IMR-90 (cell line): ENCODE data around the gene FHDC1. TPM values are rescaled to one million over a fixed set of nuclear protein-coding genes. Genes with fewer than 3 reads are reported as not detected.

Source experiments
- ATAC-seq: fragments of 200-7000 bp; cut with Tn5 transposase; 2 replicates; pipeline ENCODE4 v1.9.1; 2020; ENCODE audit warnings: low read depth, mild to moderate bottlenecking, moderate library complexity
- BruUV-seq: library from RNA; stranded (reverse); fragments of 400-500 nt; replicated peaks from 2 replicates; lab custom pipeline; 2021; lab: Mats Ljungman, UMichigan
- CTCF ChIA-PET: fragments of 300-600 bp; formaldehyde crosslinking; extraction: SDS; loops from one replicate; lab custom pipeline; 2021; ENCODE audit warnings: antibody characterized with exemption; lab: Yijun Ruan, JAX
- POLR2A ChIA-PET: fragments of 300-600 bp; sonication (Branson Sonifier 250); formaldehyde crosslinking; loops from one replicate; lab custom pipeline; 2022; ENCODE audit warnings: antibody characterized with exemption; ENCODE audit not compliant: unreplicated experiment; lab: Charles Lee
- DNase-seq: peaks from one replicate; pipeline ENCODE4 v3.0.0; 2013
- H2AFZ ChIP-seq: replicated peaks from 2 replicates; pipeline ENCODE3; 2013; ENCODE audit warnings: low read length, mild to moderate bottlenecking; ENCODE audit not compliant: poor library complexity
- H2AK5ac ChIP-seq: 2 replicates; pipeline ENCODE4 v1.6.1; 2013; ENCODE audit warnings: low read depth, low read length, inconsistent platforms
- H2AK9ac ChIP-seq: replicated peaks from 2 replicates; pipeline ENCODE3; 2013; ENCODE audit warnings: mild to moderate bottlenecking, low read depth, low read length, moderate library complexity; ENCODE audit not compliant: poor library complexity
- H2BK120ac ChIP-seq: 2 replicates; pipeline ENCODE4 v1.6.1; 2013; ENCODE audit warnings: low read depth, low read length, inconsistent platforms
- H2BK15ac ChIP-seq: 3 replicates; pipeline ENCODE4 v1.6.1; 2013; ENCODE audit warnings: low read depth, low read length, inconsistent platforms
- H2BK20ac ChIP-seq: 2 replicates; pipeline ENCODE4 v1.6.1; 2013; ENCODE audit warnings: low read depth, mild to moderate bottlenecking, inconsistent platforms, low read length, moderate library complexity
- H2BK5ac ChIP-seq: 2 replicates; pipeline ENCODE4 v1.6.1; 2013; ENCODE audit warnings: mild to moderate bottlenecking, low read depth, low read length, inconsistent platforms; ENCODE audit not compliant: poor library complexity, severe bottlenecking
- H3K14ac ChIP-seq: replicated peaks from 2 replicates; pipeline ENCODE4 v1.6.1; 2013; ENCODE audit warnings: low read depth, low read length, inconsistent platforms
- H3K18ac ChIP-seq: 2 replicates; pipeline ENCODE4 v1.6.1; 2013; ENCODE audit warnings: low read depth, low read length, control low read depth
- H3K23ac ChIP-seq: 2 replicates; pipeline ENCODE4 v1.6.1; 2013; ENCODE audit warnings: low read depth, low read length, inconsistent platforms
- H3K27ac ChIP-seq: 2 replicates; pipeline ENCODE4 v1.5.1; 2013; ENCODE audit warnings: mild to moderate bottlenecking, control low read depth, low read length; ENCODE audit not compliant: insufficient read depth
- H3K27me3 ChIP-seq: 2 replicates; pipeline ENCODE4 v1.6.1; 2013; ENCODE audit warnings: low read length; ENCODE audit not compliant: control insufficient read depth, insufficient read depth
- H3K36me3 ChIP-seq: 2 replicates; pipeline ENCODE4 v1.6.1; 2013; ENCODE audit warnings: low read length, mixed read lengths; ENCODE audit not compliant: control insufficient read depth, insufficient read depth
- H3K4ac ChIP-seq: 2 replicates; pipeline ENCODE4 v1.6.1; 2013; ENCODE audit warnings: low read depth, low read length, inconsistent platforms
- H3K4me1 ChIP-seq: 2 replicates; pipeline ENCODE4 v1.6.1; 2013; ENCODE audit warnings: low read length, mixed read lengths; ENCODE audit not compliant: control insufficient read depth, insufficient read depth
- H3K4me2 ChIP-seq: 2 replicates; pipeline ENCODE4 v1.6.1; 2013; ENCODE audit warnings: low read depth, mild to moderate bottlenecking, control low read depth, low read length, moderate library complexity
- H3K4me3 ChIP-seq: 2 replicates; pipeline ENCODE4 v1.5.1; 2013; ENCODE audit warnings: low read depth, mild to moderate bottlenecking, control low read depth, low read length, moderate library complexity; ENCODE audit not compliant: insufficient read depth
- H3K56ac ChIP-seq: 2 replicates; pipeline ENCODE4 v1.6.1; 2013; ENCODE audit warnings: low read length, inconsistent platforms; ENCODE audit not compliant: insufficient read depth; ENCODE audit errors: extremely low read depth
- H3K79me1 ChIP-seq, 2 experiments: 2 replicates each; pipeline ENCODE4 v1.6.1; 2013; ENCODE audit warnings: low read length in 2 of 2, inconsistent platforms in 1 of 2, low read depth in 1 of 2
- H3K9ac ChIP-seq: 2 replicates; pipeline ENCODE4 v1.6.1; 2013; ENCODE audit warnings: low read depth, low read length, control low read depth
- H3K9me1 ChIP-seq: 2 replicates; pipeline ENCODE4 v1.6.1; 2013; ENCODE audit warnings: low read length, inconsistent platforms; ENCODE audit not compliant: insufficient read depth
- H3K9me3 ChIP-seq: 2 replicates; pipeline ENCODE4 v1.6.1; 2013; ENCODE audit warnings: low read length; ENCODE audit not compliant: control insufficient read depth, insufficient read depth
- H4K20me1 ChIP-seq: 2 replicates; pipeline ENCODE4 v1.6.1; 2013; ENCODE audit warnings: low read length, inconsistent platforms; ENCODE audit not compliant: insufficient read depth
- H4K5ac ChIP-seq: 2 replicates; pipeline ENCODE4 v1.6.1; 2013; ENCODE audit warnings: mild to moderate bottlenecking, low read depth, low read length, control low read depth
- H4K8ac ChIP-seq, 2 experiments: 2 replicates each; pipeline ENCODE4 v1.6.1; 2013; ENCODE audit warnings: low read depth in 2 of 2, low read length in 2 of 2, control low read depth in 1 of 2, inconsistent platforms in 1 of 2
- H4K91ac ChIP-seq: 2 replicates; pipeline ENCODE4 v1.6.1; 2013; ENCODE audit warnings: low read depth, low read length, inconsistent platforms; ENCODE audit not compliant: insufficient read depth
- CEBPB ChIP-seq: IDR thresholded peaks from 2 replicates; pipeline ENCODE4 v1.6.1; 2012; ENCODE audit warnings: low read depth, low read length, improper control_type of control experiment
- CHD1 ChIP-seq: IDR thresholded peaks from 2 replicates; pipeline ENCODE4 v1.6.1; 2012; ENCODE audit warnings: low read depth, low read length, improper control_type of control experiment
- ELK1 ChIP-seq: fragments of 150-350 bp; IDR thresholded peaks from 2 replicates; pipeline ENCODE4 v1.6.1; 2016; ENCODE audit warnings: low read depth, mild to moderate bottlenecking, low read length, moderate library complexity, borderline replicate concordance
- FOS ChIP-seq: fragments of 150-350 bp; IDR thresholded peaks from 2 replicates; pipeline ENCODE4 v1.6.1; 2016; ENCODE audit warnings: low read depth, low read length
- MAFK ChIP-seq: IDR thresholded peaks from 2 replicates; pipeline ENCODE4 v1.6.1; 2012; ENCODE audit warnings: low read depth, low read length, improper control_type of control experiment
- MXI1 ChIP-seq: IDR thresholded peaks from 2 replicates; pipeline ENCODE4 v1.6.1; 2012; ENCODE audit warnings: low read depth, mild to moderate bottlenecking, low read length, moderate library complexity, borderline replicate concordance
- NFE2L2 ChIP-seq: fragments of 150-350 bp; IDR thresholded peaks from 2 replicates; pipeline ENCODE4 v1.6.1; 2016; ENCODE audit warnings: low read depth, mild to moderate bottlenecking, low read length
- POLR2A ChIP-seq: IDR thresholded peaks from 2 replicates; pipeline ENCODE4 v1.6.1; 2012; ENCODE audit warnings: mild to moderate bottlenecking, low read depth, low read length
- SMC3 ChIP-seq: fragments of 150-350 bp; IDR thresholded peaks from 2 replicates; pipeline ENCODE4 v1.6.1; 2016; ENCODE audit warnings: low read depth, mild to moderate bottlenecking, antibody characterized with exemption, low read length, moderate library complexity
- WGBS, 2 experiments: methylation state at CpG; one replicate each; pipeline versions ENCODE4 v1.1.5 to v1.1.7; 2013; ENCODE audit warnings: missing lambda C conversion rate in 2 of 2; ENCODE audit not compliant: insufficient read length in 1 of 2; ENCODE audit errors: extremely low coverage in 2 of 2; 5-methylcytosine and 5-hydroxymethylcytosine counted together
- dilution Hi-C: fragments of 300-500 bp; cut with HindIII; formaldehyde crosslinking; loops from one replicate; pipeline ENCODE4 v1.14.3; 2018; ENCODE audit warnings: low sequenced_read_pairs; ENCODE audit not compliant: unreplicated experiment
- in situ Hi-C: fragments of 300-500 bp; cut with MboI; formaldehyde crosslinking; loops from 3 replicates; pipeline ENCODE4 v1.14.3; 2019; ENCODE audit warnings: low sequenced_read_pairs, inconsistent platforms, mixed read lengths
- intact Hi-C: fragments of 100-400 bp; cut with micrococcal nuclease; formaldehyde crosslinking; loops from 2 replicates; pipeline ENCODE4 v1.10.0; 2022
- polyA plus RNA-seq, 3 experiments: library from polyadenylated mRNA; depleted of rRNA; stranded (reverse); fragments of >200 nt; gene quantifications; 2 replicates each; pipeline ENCODE4 v1.2.3, GENCODE V29; 2012; ENCODE audit warnings: low replicate concordance in 1 of 3
- total RNA-seq: library from RNA; depleted of rRNA; stranded (reverse); fragments of >200 nt; gene quantifications from 2 replicates; pipeline ENCODE4 v1.2.3, GENCODE V29; 2012; rRNA removed

The FHDC1 gene
- total and polyA plus RNA-seq, 2 of the 4 experiments (the other 2 are of a cell fraction): under 0.01 to 0.09 TPM

GRCh38 chr4:153028535-153028934, 92.4 kb downstream of the FHDC1 start:
- no CpG with 5 or more reads among the region's 1 CpG for WGBS, 2 experiments
- H3K4ac ChIP-seq: no peak overlapping the region
- ChIA-PET CTCF (no interaction called here), POLR2A (no interaction called here)
- H3K27ac ChIP-seq: no peak overlapping the region
- peaks cover 7% of the 10 kb centered on the region; the same call in 1 of the 2 replicates for H3K9me3 ChIP-seq
- H2AK5ac ChIP-seq: no peak overlapping the region
- no peak overlapping the region for H2AK9ac ChIP-seq
- no peak for TF ChIP-seq POLR2A
- no peak for TF ChIP-seq SMC3
- no peak for TF ChIP-seq CHD1
- TF ChIP-seq FOS: no peak
- TF ChIP-seq CEBPB: no peak
- no peak for TF ChIP-seq MAFK
- TF ChIP-seq NFE2L2: no peak
- TF ChIP-seq ELK1: no peak
- TF ChIP-seq MXI1: no peak
- H3K56ac ChIP-seq: no peak overlapping the region
- no peak overlapping the region for H2BK20ac ChIP-seq
- no peak overlapping the region for H3K4me2 ChIP-seq
- H2BK15ac ChIP-seq: no peak overlapping the region
- no peak overlapping the region for H4K91ac ChIP-seq
- H3K9ac ChIP-seq: no peak overlapping the region
- H3K79me1 ChIP-seq: no peaks in the 10 kb centered on the region
- H2BK120ac ChIP-seq: no peak overlapping the region
- no peaks in the 10 kb centered on the region for H3K9me1 ChIP-seq
- in situ Hi-C loops: no loop called here
- ATAC-seq (no peak), DNase-seq (no peak)
- H3K18ac ChIP-seq: no peak overlapping the region
- H3K14ac ChIP-seq: no peak overlapping the region
- H2BK5ac ChIP-seq: no peak overlapping the region
- no peaks in the 10 kb centered on the region for H3K4me1 ChIP-seq
- dilution Hi-C loops: no loop called here
- H3K27me3 ChIP-seq: peaks cover 12% of the 10 kb centered on the region
- no peak overlapping the region for H2AFZ ChIP-seq
- no peak overlapping the region for H4K8ac ChIP-seq
- intact Hi-C loops: no loop called here
- no peaks in the 10 kb centered on the region for H3K36me3 ChIP-seq
- no peak overlapping the region for H3K4me3 ChIP-seq
- no peak overlapping the region for H3K23ac ChIP-seq
- no TSS peak for BruUV-seq
- H4K5ac ChIP-seq: no peak overlapping the region
- H4K20me1 ChIP-seq: no peaks in the 10 kb centered on the region

Other genes starting within 250 kb of the FHDC1 start
- not detected in 2 replicates for gene TIGD4, start 156.6 kb upstream of the FHDC1 start, total RNA-seq
- gene TIGD4, start 156.6 kb upstream of the FHDC1 start, polyA plus RNA-seq (2012; rRNA removed): 0.03 TPM in 1 of 2 replicates, not detected in the other
- gene ARFIP1, start 156.4 kb upstream of the FHDC1 start, total RNA-seq: 30.5 and 37.5 TPM in 2 replicates
- 12.7 and 13.8 TPM in 2 replicates for gene ARFIP1, start 156.4 kb upstream of the FHDC1 start, polyA plus RNA-seq (2012; rRNA removed)